NK-92 (cell line): ENCODE measurements around the gene FLYWCH1.

ENCODE experiments used
- DNase-seq: peaks from one replicate; lab custom pipeline; 2025; ENCODE audit not compliant: unreplicated experiment; lab: John Stamatoyannopoulos, UW

The FLYWCH1 gene

GRCh38 chr16:2981177-2981898 is 69.6 kb downstream of the FLYWCH1 start:
- no peak for DNase-seq

GRCh38 chr16:2981899-2982250 is 70.1 kb downstream of the FLYWCH1 start:
- no peak for DNase-seq

GRCh38 chr16:2982402-2982801 is 70.7 kb downstream of the FLYWCH1 start:
- DNase-seq: no peak

GRCh38 chr16:2983706-2984136 is 72.0 kb downstream of the FLYWCH1 start:
- DNase-seq: no peak

- no peak for DNase-seq
Observed at GRCh38 chr16:2985462-2985861, 73.7 kb downstream of the FLYWCH1 start.

GRCh38 chr16:2985893-2986355 is 74.2 kb downstream of the FLYWCH1 start:
- no peak for DNase-seq

- no peak for DNase-seq
Observed at GRCh38 chr16:2986623-2987188, 75.0 kb downstream of the FLYWCH1 start.

- DNase-seq: no peak
Observed at GRCh38 chr16:2987286-2987685, 75.6 kb downstream of the FLYWCH1 start.

- no peak for DNase-seq
Observed at GRCh38 chr16:2987833-2988232, 76.1 kb downstream of the FLYWCH1 start.

GRCh38 chr16:2988590-2989099 is 76.9 kb downstream of the FLYWCH1 start:
- no peak for DNase-seq

GRCh38 chr16:2990891-2991290 is 79.2 kb downstream of the FLYWCH1 start:
- no peak for DNase-seq

- DNase-seq: no peak
Observed at GRCh38 chr16:2991566-2992261, 80.0 kb downstream of the FLYWCH1 start.

- no peak for DNase-seq
Observed at GRCh38 chr16:2992383-2993081, 80.8 kb downstream of the FLYWCH1 start.

GRCh38 chr16:2996298-2996697 is 84.6 kb downstream of the FLYWCH1 start:
- DNase-seq: no peak

GRCh38 chr16:2999929-3000328 is 88.2 kb downstream of the FLYWCH1 start:
- DNase-seq: no peak

GRCh38 chr16:3000540-3000939 is 88.8 kb downstream of the FLYWCH1 start:
- no peak for DNase-seq
